COLO668 (cell line): ENCODE results near the gene ITPRIP.

Experiments
- DNase-seq: peaks from one replicate; lab custom pipeline; 2025; ENCODE audit not compliant: unreplicated experiment; lab: John Stamatoyannopoulos, UW

The ITPRIP gene

GRCh38 chr10:104309980-104310978 is 28.0 kb downstream of the ITPRIP start:
- DNase-seq = no peak

GRCh38 chr10:104308439-104308903 is 29.8 kb downstream of the ITPRIP start:
- DNase-seq = no peak

GRCh38 chr10:104307576-104308438 is 30.5 kb downstream of the ITPRIP start:
- DNase-seq = no peak

GRCh38 chr10:104306897-104307296 is 31.4 kb downstream of the ITPRIP start:
- DNase-seq = no peak

- no peak for DNase-seq
Measured at GRCh38 chr10:104304927-104305326, 33.3 kb downstream of the ITPRIP start.

GRCh38 chr10:104304356-104304745 is 33.9 kb downstream of the ITPRIP start:
- no peak for DNase-seq

GRCh38 chr10:104303594-104304355 is 34.5 kb downstream of the ITPRIP start:
- DNase-seq = no peak

- DNase-seq = no peak
Measured at GRCh38 chr10:104301907-104302690, 36.2 kb downstream of the ITPRIP start.

GRCh38 chr10:104300736-104301292 is 37.5 kb downstream of the ITPRIP start:
- peak; percentile 84 for DNase-seq

- no peak for DNase-seq
Measured at GRCh38 chr10:104300002-104300735, 38.1 kb downstream of the ITPRIP start.

GRCh38 chr10:104299031-104299904 is 39.0 kb downstream of the ITPRIP start:
- DNase-seq = no peak

GRCh38 chr10:104297697-104298660 is 40.3 kb downstream of the ITPRIP start:
- DNase-seq = peak; percentile 5

- no peak for DNase-seq
Measured at GRCh38 chr10:104296687-104297436, 41.4 kb downstream of the ITPRIP start.

- DNase-seq = no peak
Measured at GRCh38 chr10:104293781-104294321, 44.4 kb downstream of the ITPRIP start.

- DNase-seq = no peak
Measured at GRCh38 chr10:104293011-104293410, 45.3 kb downstream of the ITPRIP start.

- DNase-seq = peak; percentile 81
Measured at GRCh38 chr10:104291439-104291951, 46.8 kb downstream of the ITPRIP start.
